Spleen (tissue), 7 donors: ENCODE measurements around the gene MYNN.
A peak's percentile ranks its signal among the peaks of the same experiment; 100 is the strongest.

Source experiments
- CTCF ChIP-seq, 11 experiments: fragments of 200-600 bp in 7 of 11; fragments of 450-650 bp in 4 of 11; sonication (generic) in 4 of 11; IDR thresholded peaks in 8 of 11; conservative IDR thresholded peaks in 3 of 11; 1 replicate in 7 of 11; 2 replicates in 4 of 11; pipeline versions ENCODE4 v1.4.0 to v1.8.0; 2016 to 2021; ENCODE audit warnings: antibody characterized with exemption in 11 of 11, inconsistent platforms in 4 of 11, mild to moderate bottlenecking in 1 of 11
- POLR2A ChIP-seq, 3 donors: fragments of 450-650 bp; IDR thresholded peaks; one replicate each; pipeline ENCODE4 v1.5.1; 2017; ENCODE audit warnings: antibody characterized with exemption in 3 of 3, mild to moderate bottlenecking in 1 of 3
- POLR2AphosphoS5 ChIP-seq, 3 donors: sonication (generic); formaldehyde crosslinking; IDR thresholded peaks; one replicate each; pipeline ENCODE4 v1.5.1; 2017; ENCODE audit warnings: antibody characterized with exemption in 3 of 3
- donor health status: DM: no; HTN: no; CAD: no; lungs with moderate emphysema.
- donor health status: DM: no; HTN: no; CAD: no.
- donor health status: DM: no; HTN: no; CAD: no.

GRCh38 chr3:169772305-169772896 is 795 bp upstream of the MYNN start:
- TF ChIP-seq POLR2A (IDR thresholded peaks at IDR 0.05) (no peak), CTCF (IDR thresholded peaks at IDR 0.05 in 8 of 11, conservative IDR thresholded peaks at IDR 0.05 in 3 of 11) (peak in 1 of 11 experiments; percentile 4), POLR2AphosphoS5 (IDR thresholded peaks at IDR 0.05) (no peak)
